Activated CD4-positive, alpha-beta memory T cell treated with anti-CD3 and anti-CD28 coated beads for 36 hours (primary cell): ENCODE results near the gene GDNF. TPM values are rescaled to one million over a fixed set of nuclear protein-coding genes. Genes with fewer than 3 reads are reported as not detected.
"Not testable (repeated sequence)": the region's sequence is repeated elsewhere in the genome, so short reads cannot be mapped to it uniquely, and the experiment has no call there.

Experiments
- CTCF ChIA-PET: fragments of 350-600 bp; sonication (Branson Sonifier 250); formaldehyde crosslinking; loops from one replicate; lab custom pipeline; 2021; ENCODE audit warnings: antibody characterized with exemption, inconsistent platforms; lab: Charles Lee
- POLR2A ChIA-PET: fragments of 350-600 bp; sonication (Branson Sonifier 250); formaldehyde crosslinking; loops from one replicate; lab custom pipeline; 2021; ENCODE audit warnings: antibody characterized with exemption; lab: Charles Lee
- DNase-seq: peaks from one replicate; pipeline ENCODE4 v3.0.0-alpha.2; 2020
- H3K27ac Mint-ChIP-seq: one replicate; pipeline ENCODE4 v1.8.0; 2021; ENCODE audit warnings: mixed read lengths
- H3K27me3 Mint-ChIP-seq: one replicate; pipeline ENCODE4 v1.8.0; 2021; ENCODE audit warnings: mixed read lengths
- H3K36me3 Mint-ChIP-seq: one replicate; pipeline ENCODE4 v1.8.0; 2021; ENCODE audit warnings: mixed read lengths
- H3K4me1 Mint-ChIP-seq: one replicate; pipeline ENCODE4 v1.8.0; 2021; ENCODE audit warnings: low read depth, mixed read lengths
- H3K4me3 Mint-ChIP-seq: one replicate; pipeline ENCODE4 v1.8.0; 2021; ENCODE audit warnings: mild to moderate bottlenecking, mixed read lengths
- H3K9me3 Mint-ChIP-seq: one replicate; pipeline ENCODE4 v1.8.0; 2021; ENCODE audit warnings: mixed read lengths
- intact Hi-C: fragments of 100-400 bp; cut with micrococcal nuclease; formaldehyde crosslinking; loops from one replicate; pipeline ENCODE4 v1.15.1; 2023
- total RNA-seq, 2 experiments: library from RNA; stranded (reverse); gene quantifications; one replicate each; pipeline ENCODE4 v1.2.3, GENCODE V29; 2021

The GDNF gene
- total RNA-seq, 2 experiments from 2014 or later = not detected

GRCh38 chr5:37808945-37809344 lies 30.9 kb downstream of the GDNF start:
- H3K9me3 Mint-ChIP-seq = no peaks in the 10 kb centered on the region
- intact Hi-C loops = no loop called here
- H3K36me3 Mint-ChIP-seq = no peaks in the 10 kb centered on the region
- H3K4me3 Mint-ChIP-seq = no peak overlapping the region
- no peak for DNase-seq
- H3K4me1 Mint-ChIP-seq = no peaks in the 10 kb centered on the region
- POLR2A ChIA-PET = no interaction called here
- CTCF ChIA-PET = no interaction called here
- H3K27me3 Mint-ChIP-seq = peaks cover 4% of the 10 kb centered on the region
- H3K27ac Mint-ChIP-seq = no peak overlapping the region

- Mint-ChIP-seq H3K27me3 (peaks cover 7% of the 10 kb centered on the region), H3K27ac (no peak overlapping the region), H3K4me1 (no peaks in the 10 kb centered on the region), H3K36me3 (no peaks in the 10 kb centered on the region), H3K9me3 (no peaks in the 10 kb centered on the region), H3K4me3 (no peak overlapping the region)
- intact Hi-C loops = no loop called here
- ChIA-PET CTCF (no interaction called here), POLR2A (no interaction called here)
- DNase-seq = no peak
Measured at GRCh38 chr5:37807621-37808301, 32.1 kb downstream of the GDNF start.

- ChIA-PET CTCF (no interaction called here), POLR2A (no interaction called here)
- no peak for DNase-seq
- peaks cover 7% of the 10 kb centered on the region for H3K27me3 Mint-ChIP-seq
- H3K4me3 Mint-ChIP-seq = no peak overlapping the region
- no peaks in the 10 kb centered on the region for H3K4me1 Mint-ChIP-seq
- no peaks in the 10 kb centered on the region for H3K36me3 Mint-ChIP-seq
- H3K27ac Mint-ChIP-seq = no peak overlapping the region
- no peaks in the 10 kb centered on the region for H3K9me3 Mint-ChIP-seq
- intact Hi-C loops = no loop called here
Measured at GRCh38 chr5:37807015-37807414, 32.8 kb downstream of the GDNF start.

- no peaks in the 10 kb centered on the region for H3K4me1 Mint-ChIP-seq
- H3K27ac Mint-ChIP-seq = no peak overlapping the region
- no peaks in the 10 kb centered on the region for H3K9me3 Mint-ChIP-seq
- DNase-seq = no peak
- intact Hi-C loops = no loop called here
- no peaks in the 10 kb centered on the region for H3K36me3 Mint-ChIP-seq
- H3K27me3 Mint-ChIP-seq = peaks cover 7% of the 10 kb centered on the region
- CTCF ChIA-PET = no interaction called here
- POLR2A ChIA-PET = no interaction called here
- no peak overlapping the region for H3K4me3 Mint-ChIP-seq
Measured at GRCh38 chr5:37806476-37806875, 33.4 kb downstream of the GDNF start.

GRCh38 chr5:37806016-37806415 lies 33.8 kb downstream of the GDNF start:
- Mint-ChIP-seq H3K4me3 (no peak overlapping the region), H3K36me3 (no peaks in the 10 kb centered on the region), H3K27ac (no peak overlapping the region), H3K9me3 (no peaks in the 10 kb centered on the region), H3K4me1 (no peaks in the 10 kb centered on the region), H3K27me3 (peaks cover 7% of the 10 kb centered on the region)
- CTCF ChIA-PET = no interaction called here
- POLR2A ChIA-PET = no interaction called here
- intact Hi-C loops = no loop called here
- no peak for DNase-seq

GRCh38 chr5:37804401-37804800 lies 35.4 kb downstream of the GDNF start:
- intact Hi-C loops = no loop called here
- ChIA-PET POLR2A (no interaction called here), CTCF (no interaction called here)
- DNase-seq = no peak
- Mint-ChIP-seq H3K27me3 (peaks cover 7% of the 10 kb centered on the region), H3K9me3 (no peaks in the 10 kb centered on the region), H3K36me3 (no peaks in the 10 kb centered on the region), H3K27ac (no peak overlapping the region), H3K4me1 (no peaks in the 10 kb centered on the region), H3K4me3 (no peak overlapping the region)

GRCh38 chr5:37803487-37803886 lies 36.4 kb downstream of the GDNF start:
- no peak for DNase-seq
- Mint-ChIP-seq H3K9me3 (no peaks in the 10 kb centered on the region), H3K4me1 (no peaks in the 10 kb centered on the region), H3K36me3 (no peaks in the 10 kb centered on the region), H3K27ac (no peak overlapping the region), H3K4me3 (no peak overlapping the region), H3K27me3 (peaks cover 7% of the 10 kb centered on the region)
- intact Hi-C loops = no loop called here
- POLR2A ChIA-PET = no interaction called here
- CTCF ChIA-PET = no interaction called here

- no peak overlapping the region for H3K27ac Mint-ChIP-seq
- H3K4me1 Mint-ChIP-seq = no peaks in the 10 kb centered on the region
- DNase-seq = no peak
- peaks cover 7% of the 10 kb centered on the region for H3K27me3 Mint-ChIP-seq
- ChIA-PET POLR2A (no interaction called here), CTCF (no interaction called here)
- no peak overlapping the region for H3K4me3 Mint-ChIP-seq
- H3K36me3 Mint-ChIP-seq = no peaks in the 10 kb centered on the region
- intact Hi-C loops = no loop called here
- H3K9me3 Mint-ChIP-seq = no peaks in the 10 kb centered on the region
Measured at GRCh38 chr5:37801521-37801920, 38.3 kb downstream of the GDNF start.

- POLR2A ChIA-PET = no interaction called here
- CTCF ChIA-PET = interaction anchor here (1.0 kb wide), 1 partner anchor 25 kb away, joined by 3 read pairs; no protein-coding TSS in a partner anchor
- no peaks in the 10 kb centered on the region for H3K4me1 Mint-ChIP-seq
- H3K9me3 Mint-ChIP-seq = peaks cover 7% of the 10 kb centered on the region
- no peak overlapping the region for H3K27ac Mint-ChIP-seq
- peaks cover 2% of the 10 kb centered on the region for H3K27me3 Mint-ChIP-seq
- intact Hi-C loops = no loop called here
- no peaks in the 10 kb centered on the region for H3K36me3 Mint-ChIP-seq
- no peak for DNase-seq
- H3K4me3 Mint-ChIP-seq = no peak overlapping the region
Measured at GRCh38 chr5:37799865-37800421, 39.9 kb downstream of the GDNF start.

GRCh38 chr5:37796435-37796834 lies 43.4 kb downstream of the GDNF start:
- H3K9me3 Mint-ChIP-seq = peaks cover 21% of the 10 kb centered on the region
- H3K27me3 Mint-ChIP-seq, H3K36me3 Mint-ChIP-seq, DNase-seq, H3K4me1 Mint-ChIP-seq, intact Hi-C loops, POLR2A ChIA-PET, H3K4me3 Mint-ChIP-seq, CTCF ChIA-PET, H3K27ac Mint-ChIP-seq: not testable (repeated sequence)

GRCh38 chr5:37795292-37795691 lies 44.5 kb downstream of the GDNF start:
- H3K4me1 Mint-ChIP-seq, H3K27ac Mint-ChIP-seq, H3K36me3 Mint-ChIP-seq, CTCF ChIA-PET, H3K4me3 Mint-ChIP-seq, H3K27me3 Mint-ChIP-seq, DNase-seq, intact Hi-C loops, POLR2A ChIA-PET: not testable (repeated sequence)
- peaks cover 21% of the 10 kb centered on the region for H3K9me3 Mint-ChIP-seq

- DNase-seq = no peak
- intact Hi-C loops = no loop called here
- Mint-ChIP-seq H3K27ac (no peak overlapping the region), H3K9me3 (peaks cover 21% of the 10 kb centered on the region), H3K4me3 (no peak overlapping the region), H3K36me3 (no peaks in the 10 kb centered on the region), H3K27me3 (peaks cover 7% of the 10 kb centered on the region), H3K4me1 (no peaks in the 10 kb centered on the region)
- POLR2A ChIA-PET = no interaction called here
- CTCF ChIA-PET = no interaction called here
Measured at GRCh38 chr5:37792975-37793631, 46.7 kb downstream of the GDNF start.

- H3K27ac Mint-ChIP-seq = no peak overlapping the region
- DNase-seq = no peak
- H3K4me3 Mint-ChIP-seq = no peak overlapping the region
- CTCF ChIA-PET = no interaction called here
- POLR2A ChIA-PET = no interaction called here
- peaks cover 7% of the 10 kb centered on the region for H3K27me3 Mint-ChIP-seq
- H3K36me3 Mint-ChIP-seq = no peaks in the 10 kb centered on the region
- H3K4me1 Mint-ChIP-seq = no peaks in the 10 kb centered on the region
- peaks cover 21% of the 10 kb centered on the region for H3K9me3 Mint-ChIP-seq
- intact Hi-C loops = no loop called here
Measured at GRCh38 chr5:37791321-37791720, 48.5 kb downstream of the GDNF start.
